ENCODE results near the gene USP9X.

DNA sequence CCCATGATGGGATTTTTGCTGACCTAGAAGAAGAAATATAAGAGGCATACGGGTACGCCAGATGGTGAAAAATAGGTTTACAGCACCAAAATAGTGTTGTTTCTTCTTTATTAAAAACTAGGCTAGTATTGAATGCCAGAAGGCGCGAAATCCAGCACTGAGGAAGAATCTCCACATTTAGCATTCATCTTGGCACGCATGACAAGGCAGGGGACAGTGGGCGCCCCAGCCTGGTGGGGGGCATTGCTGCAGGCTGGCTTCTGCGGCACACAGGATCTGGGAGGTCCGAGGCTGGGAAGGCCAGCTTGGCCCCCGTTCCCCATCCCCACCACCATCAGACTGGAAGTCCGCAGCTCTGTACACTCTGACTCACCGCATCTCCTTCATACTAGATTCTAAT is 173.0 kb downstream of the USP9X start:
- TF ChIP-seq, protein P1, sequence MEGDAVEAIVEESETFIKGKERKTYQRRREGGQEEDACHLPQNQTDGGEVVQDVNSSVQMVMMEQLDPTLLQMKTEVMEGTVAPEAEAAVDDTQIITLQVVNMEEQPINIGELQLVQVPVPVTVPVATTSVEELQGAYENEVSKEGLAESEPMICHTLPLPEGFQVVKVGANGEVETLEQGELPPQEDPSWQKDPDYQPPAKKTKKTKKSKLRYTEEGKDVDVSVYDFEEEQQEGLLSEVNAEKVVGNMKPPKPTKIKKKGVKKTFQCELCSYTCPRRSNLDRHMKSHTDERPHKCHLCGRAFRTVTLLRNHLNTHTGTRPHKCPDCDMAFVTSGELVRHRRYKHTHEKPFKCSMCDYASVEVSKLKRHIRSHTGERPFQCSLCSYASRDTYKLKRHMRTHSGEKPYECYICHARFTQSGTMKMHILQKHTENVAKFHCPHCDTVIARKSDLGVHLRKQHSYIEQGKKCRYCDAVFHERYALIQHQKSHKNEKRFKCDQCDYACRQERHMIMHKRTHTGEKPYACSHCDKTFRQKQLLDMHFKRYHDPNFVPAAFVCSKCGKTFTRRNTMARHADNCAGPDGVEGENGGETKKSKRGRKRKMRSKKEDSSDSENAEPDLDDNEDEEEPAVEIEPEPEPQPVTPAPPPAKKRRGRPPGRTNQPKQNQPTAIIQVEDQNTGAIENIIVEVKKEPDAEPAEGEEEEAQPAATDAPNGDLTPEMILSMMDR (IDR thresholded peaks at IDR 0.05; ENCODE audit: insufficient read depth, low read length) = no peak
- TF ChIP-seq GABPA (IDR thresholded peaks at IDR 0.05; ENCODE audit: low read depth) (no peak), POLR2AphosphoS5 (IDR thresholded peaks at IDR 0.05; ENCODE audit: low read depth) (no peak)
- TF ChIP-seq, protein P2, sequence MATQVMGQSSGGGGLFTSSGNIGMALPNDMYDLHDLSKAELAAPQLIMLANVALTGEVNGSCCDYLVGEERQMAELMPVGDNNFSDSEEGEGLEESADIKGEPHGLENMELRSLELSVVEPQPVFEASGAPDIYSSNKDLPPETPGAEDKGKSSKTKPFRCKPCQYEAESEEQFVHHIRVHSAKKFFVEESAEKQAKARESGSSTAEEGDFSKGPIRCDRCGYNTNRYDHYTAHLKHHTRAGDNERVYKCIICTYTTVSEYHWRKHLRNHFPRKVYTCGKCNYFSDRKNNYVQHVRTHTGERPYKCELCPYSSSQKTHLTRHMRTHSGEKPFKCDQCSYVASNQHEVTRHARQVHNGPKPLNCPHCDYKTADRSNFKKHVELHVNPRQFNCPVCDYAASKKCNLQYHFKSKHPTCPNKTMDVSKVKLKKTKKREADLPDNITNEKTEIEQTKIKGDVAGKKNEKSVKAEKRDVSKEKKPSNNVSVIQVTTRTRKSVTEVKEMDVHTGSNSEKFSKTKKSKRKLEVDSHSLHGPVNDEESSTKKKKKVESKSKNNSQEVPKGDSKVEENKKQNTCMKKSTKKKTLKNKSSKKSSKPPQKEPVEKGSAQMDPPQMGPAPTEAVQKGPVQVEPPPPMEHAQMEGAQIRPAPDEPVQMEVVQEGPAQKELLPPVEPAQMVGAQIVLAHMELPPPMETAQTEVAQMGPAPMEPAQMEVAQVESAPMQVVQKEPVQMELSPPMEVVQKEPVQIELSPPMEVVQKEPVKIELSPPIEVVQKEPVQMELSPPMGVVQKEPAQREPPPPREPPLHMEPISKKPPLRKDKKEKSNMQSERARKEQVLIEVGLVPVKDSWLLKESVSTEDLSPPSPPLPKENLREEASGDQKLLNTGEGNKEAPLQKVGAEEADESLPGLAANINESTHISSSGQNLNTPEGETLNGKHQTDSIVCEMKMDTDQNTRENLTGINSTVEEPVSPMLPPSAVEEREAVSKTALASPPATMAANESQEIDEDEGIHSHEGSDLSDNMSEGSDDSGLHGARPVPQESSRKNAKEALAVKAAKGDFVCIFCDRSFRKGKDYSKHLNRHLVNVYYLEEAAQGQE (IDR thresholded peaks at IDR 0.05; ENCODE audit: insufficient replicate concordance, low read depth) = no peak

Measured in HL-60 (cell line).